HepG2 (cell line): ENCODE results near the gene BMPR1B. TPM values are rescaled to one million over a fixed set of nuclear protein-coding genes. Genes with fewer than 3 reads are reported as not detected.

Experiments used
- FOXP1 ChIP-seq, 2 experiments: fragments of 450-650 bp in 1 of 2; IDR thresholded peaks; 2 replicates each; pipeline ENCODE4 v1.6.1; 2017 to 2018; ENCODE audit warnings: antibody characterized with exemption in 1 of 2
- GTF2F1 ChIP-seq: fragments of 150-350 bp; IDR thresholded peaks from 2 replicates; pipeline ENCODE4 v1.6.1; 2014; ENCODE audit warnings: low read length
- HDAC6 ChIP-seq: fragments of 200-600 bp; sonication (generic); IDR thresholded peaks from 2 replicates; pipeline ENCODE4 v1.7.0; 2017; ENCODE audit warnings: mild to moderate bottlenecking, antibody characterized with exemption, low read length, low read depth
- HNRNPK ChIP-seq: fragments of 200-400 bp; formaldehyde crosslinking; IDR thresholded peaks from 2 replicates; pipeline ENCODE4 v1.6.1; 2018; ENCODE audit warnings: low read length, low read depth, moderate library complexity, mild to moderate bottlenecking; ENCODE audit not compliant: poor library complexity, severe bottlenecking
- KDM5B ChIP-seq: sonication (generic); formaldehyde crosslinking; IDR thresholded peaks from 2 replicates; pipeline ENCODE4 v1.4.0; 2020; ENCODE audit warnings: missing genetic modification reagents, mild to moderate bottlenecking, borderline replicate concordance
- KLF12 ChIP-seq: sonication (generic); formaldehyde crosslinking; IDR thresholded peaks from 2 replicates; pipeline ENCODE4 v1.4.0; 2020; ENCODE audit warnings: missing genetic modification reagents, borderline replicate concordance
- MAFG ChIP-seq: sonication (generic); formaldehyde crosslinking; IDR thresholded peaks from 2 replicates; pipeline ENCODE4 v1.5.1; 2020; ENCODE audit warnings: mild to moderate bottlenecking, missing genetic modification reagents
- PITX1 ChIP-seq: sonication (generic); formaldehyde crosslinking; IDR thresholded peaks from 2 replicates; pipeline ENCODE4 v1.5.1; 2020; ENCODE audit warnings: mild to moderate bottlenecking, missing genetic modification reagents
- SALL2 ChIP-seq: sonication (generic); formaldehyde crosslinking; IDR thresholded peaks from 2 replicates; pipeline ENCODE4 v1.8.1; 2023; ENCODE audit warnings: mild to moderate bottlenecking, missing genetic modification reagents, inconsistent platforms
- ZNF563 ChIP-seq: sonication (generic); formaldehyde crosslinking; IDR thresholded peaks from 2 replicates; pipeline ENCODE4 v1.8.0; 2022; ENCODE audit warnings: mild to moderate bottlenecking, moderate library complexity, missing genetic modification reagents
- ZNF567 ChIP-seq: sonication (generic); formaldehyde crosslinking; IDR thresholded peaks from 2 replicates; pipeline ENCODE4 v1.8.1; 2023; ENCODE audit warnings: mild to moderate bottlenecking, missing genetic modification reagents, borderline replicate concordance
- ZNF746 ChIP-seq: sonication (generic); formaldehyde crosslinking; IDR thresholded peaks from 2 replicates; pipeline ENCODE4 v1.8.0; 2022; ENCODE audit warnings: mild to moderate bottlenecking, missing genetic modification reagents
- polyA plus RNA-seq, 8 experiments: library from polyadenylated mRNA; depleted of rRNA in 3 of 8; stranded (reverse) in 7 of 8; unstranded in 1 of 8; fragments of >200 nt; fragmentation: Illumina TruSeq in 4 of 8; extraction: Trizol in 4 of 8; gene quantifications; 2 replicates each; pipeline versions ENCODE4 v1.2.1 to v1.2.3, GENCODE V29; 2011 to 2016; ENCODE audit warnings: low read depth in 4 of 8, missing spikeins in 1 of 8, mixed read lengths in 1 of 8; ENCODE audit not compliant: insufficient read depth in 1 of 8
- total RNA-seq, 5 experiments: library from RNA; depleted of rRNA; stranded (reverse); fragments of >200 nt; fragmentation: Illumina TruSeq; extraction: Trizol; gene quantifications; 2 replicates each; pipeline ENCODE4 v1.2.3, GENCODE V29; 2016; ENCODE audit warnings: low read depth in 1 of 5
- TF ChIP-seq, protein P1 (sequence below): IDR thresholded peaks from 2 replicates; pipeline ENCODE4 v1.6.1; 2018; ENCODE audit warnings: missing genetic modification reagents
- TF ChIP-seq, protein P2 (sequence below): sonication (generic); formaldehyde crosslinking; IDR thresholded peaks from 2 replicates; pipeline ENCODE4 v1.4.0; 2020; ENCODE audit warnings: missing genetic modification reagents
- TF ChIP-seq, protein P3 (sequence below): sonication (generic); formaldehyde crosslinking; IDR thresholded peaks from 2 replicates; pipeline ENCODE4 v1.4.0; 2020; ENCODE audit warnings: missing genetic modification reagents, borderline replicate concordance
- TF ChIP-seq, protein P4 (sequence below): sonication (generic); formaldehyde crosslinking; conservative IDR thresholded peaks from 2 replicates; pipeline ENCODE4 v1.4.0; 2020; ENCODE audit warnings: missing genetic modification reagents
- TF ChIP-seq, protein P5 (sequence below): sonication (generic); formaldehyde crosslinking; IDR thresholded peaks from 2 replicates; pipeline ENCODE4 v1.8.0; 2022; ENCODE audit warnings: mild to moderate bottlenecking, missing genetic modification reagents, moderate library complexity
- TF ChIP-seq, protein P6 (sequence below): sonication (generic); formaldehyde crosslinking; IDR thresholded peaks from 2 replicates; pipeline ENCODE4 v1.4.0; 2020; ENCODE audit warnings: low read depth, mild to moderate bottlenecking, missing genetic modification reagents
- TF ChIP-seq, protein P7 (sequence below): IDR thresholded peaks from 2 replicates; pipeline ENCODE4 v1.6.1; 2016; ENCODE audit warnings: missing compliant biosample characterization, missing genetic modification reagents, borderline replicate concordance

BMPR1B gene
- total and polyA plus RNA-seq, 2 of the 13 experiments (the other 11 are each of a cell fraction or from before 2014, with no cell fraction given) = 0.07 TPM; not detected in 1

DNA sequence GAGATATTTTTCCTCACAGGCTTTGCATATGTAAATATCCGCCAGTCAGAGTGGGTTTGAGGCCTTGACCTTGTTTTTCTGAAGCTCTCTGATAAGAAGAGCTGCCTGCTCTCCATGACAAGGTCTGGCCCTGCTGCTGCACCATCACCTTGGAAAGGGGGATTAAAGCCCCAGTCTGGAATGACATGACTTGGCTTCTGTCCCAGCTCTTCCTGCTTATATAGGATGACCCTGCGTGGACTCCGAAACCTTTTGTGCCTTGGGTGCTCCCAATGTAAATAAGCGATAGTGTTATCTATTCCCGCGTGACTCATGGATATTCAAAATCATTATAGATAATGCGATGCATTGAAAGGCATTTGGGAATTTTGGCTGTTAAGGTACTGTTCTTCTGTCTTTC is 139.3 kb downstream of the BMPR1B start (continued):
- TF ChIP-seq, protein P1, sequence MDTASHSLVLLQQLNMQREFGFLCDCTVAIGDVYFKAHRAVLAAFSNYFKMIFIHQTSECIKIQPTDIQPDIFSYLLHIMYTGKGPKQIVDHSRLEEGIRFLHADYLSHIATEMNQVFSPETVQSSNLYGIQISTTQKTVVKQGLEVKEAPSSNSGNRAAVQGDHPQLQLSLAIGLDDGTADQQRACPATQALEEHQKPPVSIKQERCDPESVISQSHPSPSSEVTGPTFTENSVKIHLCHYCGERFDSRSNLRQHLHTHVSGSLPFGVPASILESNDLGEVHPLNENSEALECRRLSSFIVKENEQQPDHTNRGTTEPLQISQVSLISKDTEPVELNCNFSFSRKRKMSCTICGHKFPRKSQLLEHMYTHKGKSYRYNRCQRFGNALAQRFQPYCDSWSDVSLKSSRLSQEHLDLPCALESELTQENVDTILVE (CRISPR knock-in tag) = no peak
- TF ChIP-seq GTF2F1 (no peak), KLF12 (no peak), KDM5B (no peak), SALL2 (no peak), ZNF567 (CRISPR knock-in tag) (no peak), ZNF563 (no peak), FOXP1 (IDR thresholded peaks at IDR 0.05) (no peak), FOXP1 (CRISPR knock-in tag; IDR thresholded peaks at IDR 0.05) (0 out of 2 replicates have a peak, but pooled peaks have one; percentile 14), PITX1 (CRISPR knock-in tag) (peak; percentile 89), ZNF746 (CRISPR knock-in tag) (no peak), HDAC6 (no peak), HNRNPK (no peak), MAFG (no peak)
- TF ChIP-seq, protein P2, sequence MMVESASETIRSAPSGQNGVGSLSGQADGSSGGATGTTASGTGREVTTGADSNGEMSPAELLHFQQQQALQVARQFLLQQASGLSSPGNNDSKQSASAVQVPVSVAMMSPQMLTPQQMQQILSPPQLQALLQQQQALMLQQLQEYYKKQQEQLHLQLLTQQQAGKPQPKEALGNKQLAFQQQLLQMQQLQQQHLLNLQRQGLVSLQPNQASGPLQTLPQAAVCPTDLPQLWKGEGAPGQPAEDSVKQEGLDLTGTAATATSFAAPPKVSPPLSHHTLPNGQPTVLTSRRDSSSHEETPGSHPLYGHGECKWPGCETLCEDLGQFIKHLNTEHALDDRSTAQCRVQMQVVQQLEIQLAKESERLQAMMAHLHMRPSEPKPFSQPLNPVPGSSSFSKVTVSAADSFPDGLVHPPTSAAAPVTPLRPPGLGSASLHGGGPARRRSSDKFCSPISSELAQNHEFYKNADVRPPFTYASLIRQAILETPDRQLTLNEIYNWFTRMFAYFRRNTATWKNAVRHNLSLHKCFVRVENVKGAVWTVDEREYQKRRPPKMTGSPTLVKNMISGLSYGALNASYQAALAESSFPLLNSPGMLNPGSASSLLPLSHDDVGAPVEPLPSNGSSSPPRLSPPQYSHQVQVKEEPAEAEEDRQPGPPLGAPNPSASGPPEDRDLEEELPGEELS (CRISPR knock-in tag) = peak; percentile 41; the same call in 1 of the 2 replicates
- TF ChIP-seq, protein P3, sequence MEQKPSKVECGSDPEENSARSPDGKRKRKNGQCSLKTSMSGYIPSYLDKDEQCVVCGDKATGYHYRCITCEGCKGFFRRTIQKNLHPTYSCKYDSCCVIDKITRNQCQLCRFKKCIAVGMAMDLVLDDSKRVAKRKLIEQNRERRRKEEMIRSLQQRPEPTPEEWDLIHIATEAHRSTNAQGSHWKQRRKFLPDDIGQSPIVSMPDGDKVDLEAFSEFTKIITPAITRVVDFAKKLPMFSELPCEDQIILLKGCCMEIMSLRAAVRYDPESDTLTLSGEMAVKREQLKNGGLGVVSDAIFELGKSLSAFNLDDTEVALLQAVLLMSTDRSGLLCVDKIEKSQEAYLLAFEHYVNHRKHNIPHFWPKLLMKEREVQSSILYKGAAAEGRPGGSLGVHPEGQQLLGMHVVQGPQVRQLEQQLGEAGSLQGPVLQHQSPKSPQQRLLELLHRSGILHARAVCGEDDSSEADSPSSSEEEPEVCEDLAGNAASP (CRISPR knock-in tag) = no peak
- TF ChIP-seq, protein P4, sequence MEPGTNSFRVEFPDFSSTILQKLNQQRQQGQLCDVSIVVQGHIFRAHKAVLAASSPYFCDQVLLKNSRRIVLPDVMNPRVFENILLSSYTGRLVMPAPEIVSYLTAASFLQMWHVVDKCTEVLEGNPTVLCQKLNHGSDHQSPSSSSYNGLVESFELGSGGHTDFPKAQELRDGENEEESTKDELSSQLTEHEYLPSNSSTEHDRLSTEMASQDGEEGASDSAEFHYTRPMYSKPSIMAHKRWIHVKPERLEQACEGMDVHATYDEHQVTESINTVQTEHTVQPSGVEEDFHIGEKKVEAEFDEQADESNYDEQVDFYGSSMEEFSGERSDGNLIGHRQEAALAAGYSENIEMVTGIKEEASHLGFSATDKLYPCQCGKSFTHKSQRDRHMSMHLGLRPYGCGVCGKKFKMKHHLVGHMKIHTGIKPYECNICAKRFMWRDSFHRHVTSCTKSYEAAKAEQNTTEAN (CRISPR knock-in tag) = no peak
- TF ChIP-seq, protein P5, sequence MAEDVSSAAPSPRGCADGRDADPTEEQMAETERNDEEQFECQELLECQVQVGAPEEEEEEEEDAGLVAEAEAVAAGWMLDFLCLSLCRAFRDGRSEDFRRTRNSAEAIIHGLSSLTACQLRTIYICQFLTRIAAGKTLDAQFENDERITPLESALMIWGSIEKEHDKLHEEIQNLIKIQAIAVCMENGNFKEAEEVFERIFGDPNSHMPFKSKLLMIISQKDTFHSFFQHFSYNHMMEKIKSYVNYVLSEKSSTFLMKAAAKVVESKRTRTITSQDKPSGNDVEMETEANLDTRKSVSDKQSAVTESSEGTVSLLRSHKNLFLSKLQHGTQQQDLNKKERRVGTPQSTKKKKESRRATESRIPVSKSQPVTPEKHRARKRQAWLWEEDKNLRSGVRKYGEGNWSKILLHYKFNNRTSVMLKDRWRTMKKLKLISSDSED (CRISPR knock-in tag) = no peak
- TF ChIP-seq, protein P6, sequence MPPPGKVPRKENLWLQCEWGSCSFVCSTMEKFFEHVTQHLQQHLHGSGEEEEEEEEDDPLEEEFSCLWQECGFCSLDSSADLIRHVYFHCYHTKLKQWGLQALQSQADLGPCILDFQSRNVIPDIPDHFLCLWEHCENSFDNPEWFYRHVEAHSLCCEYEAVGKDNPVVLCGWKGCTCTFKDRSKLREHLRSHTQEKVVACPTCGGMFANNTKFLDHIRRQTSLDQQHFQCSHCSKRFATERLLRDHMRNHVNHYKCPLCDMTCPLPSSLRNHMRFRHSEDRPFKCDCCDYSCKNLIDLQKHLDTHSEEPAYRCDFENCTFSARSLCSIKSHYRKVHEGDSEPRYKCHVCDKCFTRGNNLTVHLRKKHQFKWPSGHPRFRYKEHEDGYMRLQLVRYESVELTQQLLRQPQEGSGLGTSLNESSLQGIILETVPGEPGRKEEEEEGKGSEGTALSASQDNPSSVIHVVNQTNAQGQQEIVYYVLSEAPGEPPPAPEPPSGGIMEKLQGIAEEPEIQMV = no peak
- TF ChIP-seq, protein P7, sequence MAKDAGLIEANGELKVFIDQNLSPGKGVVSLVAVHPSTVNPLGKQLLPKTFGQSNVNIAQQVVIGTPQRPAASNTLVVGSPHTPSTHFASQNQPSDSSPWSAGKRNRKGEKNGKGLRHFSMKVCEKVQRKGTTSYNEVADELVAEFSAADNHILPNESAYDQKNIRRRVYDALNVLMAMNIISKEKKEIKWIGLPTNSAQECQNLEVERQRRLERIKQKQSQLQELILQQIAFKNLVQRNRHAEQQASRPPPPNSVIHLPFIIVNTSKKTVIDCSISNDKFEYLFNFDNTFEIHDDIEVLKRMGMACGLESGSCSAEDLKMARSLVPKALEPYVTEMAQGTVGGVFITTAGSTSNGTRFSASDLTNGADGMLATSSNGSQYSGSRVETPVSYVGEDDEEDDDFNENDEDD (CRISPR knock-in tag) = no peak
